GM19463 (cell line): ENCODE data around the gene MGMT.

Source experiments
- ATAC-seq: cut with Tn5 transposase; IDR thresholded peaks from one replicate; pipeline ENCODE4 v1.9.1; 2021; ENCODE audit warnings: mild to moderate bottlenecking, moderate library complexity; ENCODE audit not compliant: unreplicated experiment

MGMT gene

GRCh38 chr10:129678186-129678585 lies 211.1 kb downstream of the MGMT start:
- ATAC-seq: no peak

GRCh38 chr10:129679207-129679606 lies 212.2 kb downstream of the MGMT start:
- ATAC-seq: no peak

GRCh38 chr10:129680661-129681344 lies 213.8 kb downstream of the MGMT start:
- ATAC-seq: no peak

- ATAC-seq: no peak
Measured at GRCh38 chr10:129681856-129682255, 214.8 kb downstream of the MGMT start.

GRCh38 chr10:129683519-129683918 lies 216.5 kb downstream of the MGMT start:
- no peak for ATAC-seq

GRCh38 chr10:129683920-129684319 lies 216.9 kb downstream of the MGMT start:
- ATAC-seq: no peak

GRCh38 chr10:129685271-129685670 lies 218.2 kb downstream of the MGMT start:
- no peak for ATAC-seq

- no peak for ATAC-seq
Measured at GRCh38 chr10:129689671-129690071, 222.6 kb downstream of the MGMT start.

GRCh38 chr10:129690248-129691070 lies 223.4 kb downstream of the MGMT start:
- ATAC-seq: no peak

- no peak for ATAC-seq
Measured at GRCh38 chr10:129692695-129693094, 225.7 kb downstream of the MGMT start.

- no peak for ATAC-seq
Measured at GRCh38 chr10:129693382-129693781, 226.3 kb downstream of the MGMT start.

- ATAC-seq: no peak
Measured at GRCh38 chr10:129694184-129694583, 227.1 kb downstream of the MGMT start.

- ATAC-seq: no peak
Measured at GRCh38 chr10:129694691-129695243, 227.7 kb downstream of the MGMT start.

GRCh38 chr10:129695671-129696070 lies 228.6 kb downstream of the MGMT start:
- no peak for ATAC-seq

GRCh38 chr10:129696636-129697035 lies 229.6 kb downstream of the MGMT start:
- no peak for ATAC-seq

- no peak for ATAC-seq
Measured at GRCh38 chr10:129697463-129698247, 230.6 kb downstream of the MGMT start.

GRCh38 chr10:129699722-129700340 lies 232.8 kb downstream of the MGMT start:
- no peak for ATAC-seq

GRCh38 chr10:129702605-129703004 lies 235.6 kb downstream of the MGMT start:
- no peak for ATAC-seq

GRCh38 chr10:129703287-129704137 lies 236.5 kb downstream of the MGMT start:
- ATAC-seq: no peak

- ATAC-seq: no peak
Measured at GRCh38 chr10:129704225-129704624, 237.2 kb downstream of the MGMT start.
